Caco-2 (cell line): ENCODE data around the gene CDK14. TPM values are rescaled to one million over a fixed set of nuclear protein-coding genes. Genes with fewer than 3 reads are reported as not detected.

Experiments used
- BruUV-seq: library from RNA; stranded (reverse); fragments of 400-500 nt; replicated peaks from 2 replicates; lab custom pipeline; 2021; lab: Mats Ljungman, UMichigan
- CTCF ChIA-PET: fragments of 300-600 bp; sonication (Branson Sonifier 250); formaldehyde crosslinking; loops from one replicate; lab custom pipeline; 2022; ENCODE audit warnings: antibody characterized with exemption; lab: Charles Lee
- POLR2A ChIA-PET: fragments of 300-600 bp; sonication (Branson Sonifier 250); formaldehyde crosslinking; loops from one replicate; lab custom pipeline; 2022; ENCODE audit warnings: antibody characterized with exemption; lab: Charles Lee
- DNase-seq, 2 experiments: peaks; one replicate each; pipeline versions ENCODE4 v3.0.0 to v3.0.0-alpha.2; 2020 to 2022
- H3K27me3 ChIP-seq: replicated peaks from 2 replicates; pipeline ENCODE4 v1.6.0; 2011; ENCODE audit warnings: low read length; ENCODE audit not compliant: control insufficient read depth, insufficient read depth
- H3K36me3 ChIP-seq: 2 replicates; pipeline ENCODE4 v1.5.1; 2011; ENCODE audit warnings: low read length; ENCODE audit not compliant: control insufficient read depth, insufficient read depth
- H3K4me1 ChIP-seq: fragments of 250-450 bp; sonication (Bioruptor Pico); 2 replicates; pipeline ENCODE4 v1.5.1; 2020; ENCODE audit warnings: mild to moderate bottlenecking
- H3K4me3 ChIP-seq: 2 replicates; pipeline ENCODE4 v1.5.1; 2011; ENCODE audit warnings: low read depth, mild to moderate bottlenecking, control low read depth, low read length
- H3K9me3 ChIP-seq: fragments of 250-450 bp; sonication (Bioruptor Pico); 2 replicates; pipeline ENCODE4 v1.5.1; 2020; ENCODE audit warnings: mild to moderate bottlenecking, moderate library complexity
- H3K27ac Mint-ChIP-seq: one replicate; pipeline ENCODE4 v1.8.0; 2022; ENCODE audit warnings: mixed read lengths; ENCODE audit not compliant: unreplicated experiment
- H3K27me3 Mint-ChIP-seq: one replicate; pipeline ENCODE4 v1.8.0; 2022; ENCODE audit warnings: mixed read lengths; ENCODE audit not compliant: insufficient read depth, unreplicated experiment
- H3K36me3 Mint-ChIP-seq: one replicate; pipeline ENCODE4 v1.8.0; 2022; ENCODE audit warnings: mild to moderate bottlenecking, mixed read lengths; ENCODE audit not compliant: insufficient read depth, unreplicated experiment
- H3K4me1 Mint-ChIP-seq: one replicate; pipeline ENCODE4 v1.8.0; 2022; ENCODE audit warnings: low read depth, mixed read lengths; ENCODE audit not compliant: unreplicated experiment
- H3K4me3 Mint-ChIP-seq: one replicate; pipeline ENCODE4 v1.8.0; 2022; ENCODE audit warnings: mild to moderate bottlenecking, moderate library complexity, mixed read lengths; ENCODE audit not compliant: unreplicated experiment
- H3K9me3 Mint-ChIP-seq: one replicate; pipeline ENCODE4 v1.8.0; 2022; ENCODE audit warnings: mixed read lengths; ENCODE audit not compliant: unreplicated experiment
- CTCF ChIP-seq, 2 experiments: fragments of 200-600 bp in 1 of 2; IDR thresholded peaks; 1 replicate in 1 of 2; 2 replicates in 1 of 2; pipeline versions ENCODE4 v1.5.1 to v1.8.0; 2011 to 2022; ENCODE audit warnings: antibody characterized with exemption in 1 of 2, control low read depth in 1 of 2, inconsistent platforms in 1 of 2, low read depth in 1 of 2, low read length in 1 of 2, mild to moderate bottlenecking in 1 of 2, moderate library complexity in 1 of 2; ENCODE audit not compliant: insufficient read depth in 1 of 2, severe bottlenecking in 1 of 2, unreplicated experiment in 1 of 2
- intact Hi-C: fragments of 100-400 bp; cut with micrococcal nuclease; formaldehyde crosslinking; loops from one replicate; pipeline ENCODE4 v1.10.0; 2022; ENCODE audit not compliant: unreplicated experiment
- total RNA-seq: library from RNA; stranded (reverse); gene quantifications from 2 replicates; pipeline ENCODE4 v1.2.3, GENCODE V29; 2022

The CDK14 gene
- total RNA-seq, 1 experiment from 2014 or later, result 18.2 TPM

GRCh38 chr7:91228327-91228726 is 632.2 kb downstream of the CDK14 start:
- Histone ChIP-seq H3K4me1 (no peaks in the 10 kb centered on the region), H3K9me3 (no peaks in the 10 kb centered on the region), H3K36me3 (no peaks in the 10 kb centered on the region), H3K4me3 (no peak overlapping the region), H3K27me3 (no peaks in the 10 kb centered on the region)
- H3K4me3 Mint-ChIP-seq, result no peak overlapping the region
- no peak for DNase-seq
- ChIA-PET POLR2A (no interaction called here), CTCF (no interaction called here)
- no peak overlapping the region for H3K27ac Mint-ChIP-seq
- no peaks in the 10 kb centered on the region for H3K4me1 Mint-ChIP-seq
- BruUV-seq, result no TSS peak
- H3K9me3 Mint-ChIP-seq, result no peaks in the 10 kb centered on the region
- peaks cover 9% of the 10 kb centered on the region for H3K27me3 Mint-ChIP-seq
- no peak for TF ChIP-seq CTCF (IDR thresholded peaks at IDR 0.05; ENCODE audit: insufficient read depth in 1 of 2, low read depth in 1 of 2, low read length in 1 of 2, severe bottlenecking in 1 of 2, unreplicated experiment in 1 of 2)
- intact Hi-C loops, result no loop called here
- no peaks in the 10 kb centered on the region for H3K36me3 Mint-ChIP-seq

- no peak overlapping the region for H3K27ac Mint-ChIP-seq
- no TSS peak for BruUV-seq
- no peak overlapping the region for H3K4me3 Mint-ChIP-seq
- Histone ChIP-seq H3K9me3 (no peaks in the 10 kb centered on the region), H3K36me3 (no peaks in the 10 kb centered on the region), H3K4me1 (no peaks in the 10 kb centered on the region), H3K27me3 (no peaks in the 10 kb centered on the region), H3K4me3 (no peak overlapping the region)
- no peak for TF ChIP-seq CTCF (IDR thresholded peaks at IDR 0.05; ENCODE audit: insufficient read depth in 1 of 2, low read depth in 1 of 2, low read length in 1 of 2, severe bottlenecking in 1 of 2, unreplicated experiment in 1 of 2)
- no peaks in the 10 kb centered on the region for H3K9me3 Mint-ChIP-seq
- no peaks in the 10 kb centered on the region for H3K36me3 Mint-ChIP-seq
- H3K4me1 Mint-ChIP-seq, result no peaks in the 10 kb centered on the region
- intact Hi-C loops, result no loop called here
- no peak for DNase-seq
- ChIA-PET POLR2A (no interaction called here), CTCF (interaction anchor here (0.6 kb wide), 1 partner anchor 143 kb away, joined by 3 read pairs; no protein-coding TSS in a partner anchor)
- peaks cover 14% of the 10 kb centered on the region for H3K27me3 Mint-ChIP-seq
These were observed 632.9 kb downstream of the CDK14 start for GRCh38 chr7:91228927-91229558.

GRCh38 chr7:91230100-91230499 is 634.0 kb downstream of the CDK14 start:
- CTCF ChIA-PET, result no interaction called here
- H3K4me1 ChIP-seq, result no peaks in the 10 kb centered on the region
- POLR2A ChIA-PET, result no interaction called here
- no peak for TF ChIP-seq CTCF (IDR thresholded peaks at IDR 0.05; ENCODE audit: insufficient read depth in 1 of 2, low read depth in 1 of 2, low read length in 1 of 2, severe bottlenecking in 1 of 2, unreplicated experiment in 1 of 2)
- H3K4me1 Mint-ChIP-seq, result no peaks in the 10 kb centered on the region
- H3K36me3 Mint-ChIP-seq, result no peaks in the 10 kb centered on the region
- H3K36me3 ChIP-seq, result no peaks in the 10 kb centered on the region
- DNase-seq, result no peak
- no peaks in the 10 kb centered on the region for H3K9me3 Mint-ChIP-seq
- no TSS peak for BruUV-seq
- H3K27me3 ChIP-seq, result no peaks in the 10 kb centered on the region
- intact Hi-C loops, result no loop called here
- no peak overlapping the region for H3K4me3 ChIP-seq
- no peak overlapping the region for H3K4me3 Mint-ChIP-seq
- H3K27me3 Mint-ChIP-seq, result peaks cover 16% of the 10 kb centered on the region
- no peak overlapping the region for H3K27ac Mint-ChIP-seq
- H3K9me3 ChIP-seq, result no peaks in the 10 kb centered on the region
